Spleen (tissue), 7 donors: ENCODE results near the gene PARD3.

ENCODE experiments used
- POLR2A ChIP-seq, 3 donors: fragments of 450-650 bp; IDR thresholded peaks; one replicate each; pipeline ENCODE4 v1.5.1; 2017; ENCODE audit warnings: antibody characterized with exemption in 3 of 3, mild to moderate bottlenecking in 1 of 3
- POLR2AphosphoS5 ChIP-seq, 3 donors: sonication (generic); formaldehyde crosslinking; IDR thresholded peaks; one replicate each; pipeline ENCODE4 v1.5.1; 2017; ENCODE audit warnings: antibody characterized with exemption in 3 of 3
- TF ChIP-seq, protein P1 (sequence below), 11 experiments: fragments of 200-600 bp in 7 of 11; fragments of 450-650 bp in 4 of 11; sonication (generic) in 4 of 11; IDR thresholded peaks in 8 of 11; conservative IDR thresholded peaks in 3 of 11; 1 replicate in 7 of 11; 2 replicates in 4 of 11; pipeline versions ENCODE4 v1.4.0 to v1.8.0; 2016 to 2021; ENCODE audit warnings: antibody characterized with exemption in 11 of 11, inconsistent platforms in 4 of 11, mild to moderate bottlenecking in 1 of 11
- donor health status: DM: no; HTN: no; CAD: no; lungs with moderate emphysema.
- donor health status: DM: no; HTN: no; CAD: no.
- donor health status: DM: no; HTN: no; CAD: no.

DNA sequence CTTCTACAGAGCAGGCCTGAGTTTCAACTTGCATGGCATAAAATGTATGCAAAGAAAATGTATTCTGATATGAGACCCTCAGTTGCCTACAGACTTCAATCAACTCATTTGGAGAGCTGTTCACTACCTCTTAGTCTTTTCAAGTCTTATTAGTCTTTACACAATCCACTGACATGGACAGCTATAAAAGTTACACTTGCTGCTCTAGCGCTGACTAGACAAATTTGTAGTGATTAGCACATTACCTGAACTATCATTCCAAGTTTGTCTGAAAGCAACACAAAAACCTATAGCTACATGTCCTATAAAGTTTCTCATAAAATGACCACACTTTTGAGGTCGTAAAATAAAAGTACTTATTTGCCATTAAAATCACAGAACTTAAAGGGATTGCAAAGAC is 83.9 kb downstream of the PARD3 start:
- TF ChIP-seq, protein P1, sequence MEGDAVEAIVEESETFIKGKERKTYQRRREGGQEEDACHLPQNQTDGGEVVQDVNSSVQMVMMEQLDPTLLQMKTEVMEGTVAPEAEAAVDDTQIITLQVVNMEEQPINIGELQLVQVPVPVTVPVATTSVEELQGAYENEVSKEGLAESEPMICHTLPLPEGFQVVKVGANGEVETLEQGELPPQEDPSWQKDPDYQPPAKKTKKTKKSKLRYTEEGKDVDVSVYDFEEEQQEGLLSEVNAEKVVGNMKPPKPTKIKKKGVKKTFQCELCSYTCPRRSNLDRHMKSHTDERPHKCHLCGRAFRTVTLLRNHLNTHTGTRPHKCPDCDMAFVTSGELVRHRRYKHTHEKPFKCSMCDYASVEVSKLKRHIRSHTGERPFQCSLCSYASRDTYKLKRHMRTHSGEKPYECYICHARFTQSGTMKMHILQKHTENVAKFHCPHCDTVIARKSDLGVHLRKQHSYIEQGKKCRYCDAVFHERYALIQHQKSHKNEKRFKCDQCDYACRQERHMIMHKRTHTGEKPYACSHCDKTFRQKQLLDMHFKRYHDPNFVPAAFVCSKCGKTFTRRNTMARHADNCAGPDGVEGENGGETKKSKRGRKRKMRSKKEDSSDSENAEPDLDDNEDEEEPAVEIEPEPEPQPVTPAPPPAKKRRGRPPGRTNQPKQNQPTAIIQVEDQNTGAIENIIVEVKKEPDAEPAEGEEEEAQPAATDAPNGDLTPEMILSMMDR (IDR thresholded peaks at IDR 0.05 in 8 of 11, conservative IDR thresholded peaks at IDR 0.05 in 3 of 11) = no peak
- TF ChIP-seq POLR2AphosphoS5 (IDR thresholded peaks at IDR 0.05) (no peak), POLR2A (IDR thresholded peaks at IDR 0.05) (no peak)
